Stomach (tissue), 19 donors: ENCODE data around the gene TSPAN14. TPM values are rescaled to one million over a fixed set of nuclear protein-coding genes. Genes with fewer than 3 reads are reported as not detected.

Experiments
- DNase-seq, 2 donors: peaks; one replicate each; pipeline versions ENCODE4 v3.0.0 to v3.0.0-alpha.2; 2013 to 2019
- H3K27ac ChIP-seq, 5 donors: fragments of 200-600 bp in 4 of 5; sonication (generic) in 4 of 5; one replicate each; pipeline ENCODE4 v1.5.1; 2013 to 2019; ENCODE audit warnings: mild to moderate bottlenecking in 1 of 5, moderate library complexity in 1 of 5
- H3K27me3 ChIP-seq, 3 donors: fragments of 200-600 bp; sonication (generic); one replicate each; pipeline ENCODE4 v1.5.1; 2017 to 2019; ENCODE audit warnings: mixed run types in 1 of 3
- H3K36me3 ChIP-seq, 4 donors: fragments of 200-600 bp; sonication (generic); 1 replicate in 3 of 4; 2 replicates in 1 of 4; pipeline ENCODE4 v1.5.1; 2016 to 2019
- H3K4me1 ChIP-seq, 4 donors: fragments of 200-600 bp; sonication (generic); one replicate each; pipeline ENCODE4 v1.5.1; 2016 to 2019
- H3K4me3 ChIP-seq, 4 donors: fragments of 200-600 bp; sonication (generic) in 3 of 4; one replicate each; pipeline ENCODE4 v1.5.1; 2016 to 2019; ENCODE audit warnings: mild to moderate bottlenecking in 1 of 4
- H3K9me3 ChIP-seq, 4 donors: fragments of 200-600 bp; sonication (generic); one replicate each; pipeline ENCODE4 v1.5.1; 2016 to 2019
- EP300 ChIP-seq: sonication (generic); formaldehyde crosslinking; IDR thresholded peaks from one replicate; pipeline ENCODE4 v1.6.1; 2017; ENCODE audit warnings: antibody characterized with exemption
- POLR2A ChIP-seq, 4 donors: fragments of 450-650 bp; IDR thresholded peaks; one replicate each; pipeline ENCODE4 v1.6.1; 2016; ENCODE audit warnings: antibody characterized with exemption in 4 of 4, control low read depth in 2 of 4, mild to moderate bottlenecking in 1 of 4, moderate library complexity in 1 of 4
- POLR2AphosphoS5 ChIP-seq, 3 donors: sonication (generic); formaldehyde crosslinking; IDR thresholded peaks; one replicate each; pipeline ENCODE4 v1.6.1; 2016; ENCODE audit warnings: antibody characterized with exemption in 3 of 3
- WGBS, 5 donors: extraction: QIAGEN DNeasy Blood & Tissue Kit in 3 of 5; methylation state at CpG; one replicate each; pipeline versions ENCODE4 v1.1.5 to v1.1.7; 2013 to 2018; 5-methylcytosine and 5-hydroxymethylcytosine counted together
- intact Hi-C: fragments of 100-400 bp; cut with DNase I; formaldehyde crosslinking; loops from one replicate; pipeline ENCODE4 v1.15.1; 2023; ENCODE audit warnings: low total_unique reads
- long read RNA-seq, 10 donors: transcript quantifications; one replicate each; lab custom pipeline, GENCODE V29; 2026
- polyA plus RNA-seq, 3 donors: library from polyadenylated mRNA; stranded (reverse); fragments of 200-250 nt; gene quantifications; one replicate each; pipeline ENCODE4 v1.2.3, GENCODE V29; 2013
- total RNA-seq, 5 donors: library from RNA; depleted of rRNA; stranded (reverse); fragments of >200 nt; gene quantifications; one replicate each; pipeline versions ENCODE4 v1.1.0 to v1.2.3, GENCODE V29; 2014 to 2016
- TF ChIP-seq, protein P1 (sequence below), 7 experiments: fragments of 450-650 bp in 4 of 7; fragments of 200-600 bp in 3 of 7; sonication (generic) in 3 of 7; IDR thresholded peaks; one replicate each; pipeline ENCODE4 v1.5.1; 2016 to 2019; ENCODE audit warnings: antibody characterized with exemption in 7 of 7, control low read depth in 2 of 7, mild to moderate bottlenecking in 1 of 7
- donor health status: healthy with polysubstance abuse.
- donor health status: Bipolar disorder and iron deficiency.
- donor health status: healthy.

Gene TSPAN14, protein sequence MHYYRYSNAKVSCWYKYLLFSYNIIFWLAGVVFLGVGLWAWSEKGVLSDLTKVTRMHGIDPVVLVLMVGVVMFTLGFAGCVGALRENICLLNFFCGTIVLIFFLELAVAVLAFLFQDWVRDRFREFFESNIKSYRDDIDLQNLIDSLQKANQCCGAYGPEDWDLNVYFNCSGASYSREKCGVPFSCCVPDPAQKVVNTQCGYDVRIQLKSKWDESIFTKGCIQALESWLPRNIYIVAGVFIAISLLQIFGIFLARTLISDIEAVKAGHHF
- 10 to 100 TPM; 24.4 to 82.6 (median 42.9) TPM for total RNA-seq
- polyA plus RNA-seq = 10 to 100 TPM in 2 of 3 donors, 1 to 10 TPM in 1; 7.0 to 21.5 (median 13.7) TPM
- long read RNA-seq, donor 1, full-length matches to known transcripts = 1 of 1 reads
- long read RNA-seq, donor 1, partial matches to known transcripts = 0 of 1 reads
- long read RNA-seq, donor 1, other reads (novel, unspliced or antisense) = 0 of 1 reads
- long read RNA-seq, donor 2, full-length matches to known transcripts = 9 of 9 reads
- long read RNA-seq, donor 2, partial matches to known transcripts = 0 of 9 reads
- long read RNA-seq, donor 2, other reads (novel, unspliced or antisense) = 0 of 9 reads
- long read RNA-seq, donor 3, full-length matches to known transcripts = 1 of 1 reads
- long read RNA-seq, donor 3, partial matches to known transcripts = 0 of 1 reads
- long read RNA-seq, donor 3, other reads (novel, unspliced or antisense) = 0 of 1 reads
- long read RNA-seq, donor 4 = 0 reads
- long read RNA-seq, donor 5, full-length matches to known transcripts = 9 of 9 reads
- long read RNA-seq, donor 5, partial matches to known transcripts = 0 of 9 reads
- long read RNA-seq, donor 5, other reads (novel, unspliced or antisense) = 0 of 9 reads
- long read RNA-seq, donor 6, full-length matches to known transcripts = 13 of 106 reads
- long read RNA-seq, donor 6, partial matches to known transcripts = 93 of 106 reads
- long read RNA-seq, donor 6, other reads (novel, unspliced or antisense) = 0 of 106 reads
- long read RNA-seq, donor 7, full-length matches to known transcripts = 7 of 7 reads
- long read RNA-seq, donor 7, partial matches to known transcripts = 0 of 7 reads
- long read RNA-seq, donor 7, other reads (novel, unspliced or antisense) = 0 of 7 reads
- long read RNA-seq, donor 8, full-length matches to known transcripts = 4 of 9 reads
- long read RNA-seq, donor 8, partial matches to known transcripts = 5 of 9 reads
- long read RNA-seq, donor 8, other reads (novel, unspliced or antisense) = 0 of 9 reads
- long read RNA-seq, donor 9, full-length matches to known transcripts = 3 of 32 reads
- long read RNA-seq, donor 9, partial matches to known transcripts = 29 of 32 reads
- long read RNA-seq, donor 9, other reads (novel, unspliced or antisense) = 0 of 32 reads
- long read RNA-seq, donor 10, full-length matches to known transcripts = 2 of 2 reads
- long read RNA-seq, donor 10, partial matches to known transcripts = 0 of 2 reads
- long read RNA-seq, donor 10, other reads (novel, unspliced or antisense) = 0 of 2 reads

GRCh38 chr10:80453842-80454512, at the start of gene TSPAN14:
TSPAN14 (plus strand) TSS chr10:80454310; CDS start chr10:80489234, 34,924 bp downstream.
- H3K36me3 ChIP-seq = no peaks in the 10 kb centered on the region
- intact Hi-C loops = no loop called here
- WGBS, 5 donors = 0 to 1% (median 0%) methylated on average over 27 to 96 of the region's 97 CpGs
- TF ChIP-seq POLR2A (IDR thresholded peaks at IDR 0.05) (no peak), POLR2AphosphoS5 (IDR thresholded peaks at IDR 0.05) (peak; percentile 36 to 84 (median 65)), EP300 (no peak)
- TF ChIP-seq, protein P1, sequence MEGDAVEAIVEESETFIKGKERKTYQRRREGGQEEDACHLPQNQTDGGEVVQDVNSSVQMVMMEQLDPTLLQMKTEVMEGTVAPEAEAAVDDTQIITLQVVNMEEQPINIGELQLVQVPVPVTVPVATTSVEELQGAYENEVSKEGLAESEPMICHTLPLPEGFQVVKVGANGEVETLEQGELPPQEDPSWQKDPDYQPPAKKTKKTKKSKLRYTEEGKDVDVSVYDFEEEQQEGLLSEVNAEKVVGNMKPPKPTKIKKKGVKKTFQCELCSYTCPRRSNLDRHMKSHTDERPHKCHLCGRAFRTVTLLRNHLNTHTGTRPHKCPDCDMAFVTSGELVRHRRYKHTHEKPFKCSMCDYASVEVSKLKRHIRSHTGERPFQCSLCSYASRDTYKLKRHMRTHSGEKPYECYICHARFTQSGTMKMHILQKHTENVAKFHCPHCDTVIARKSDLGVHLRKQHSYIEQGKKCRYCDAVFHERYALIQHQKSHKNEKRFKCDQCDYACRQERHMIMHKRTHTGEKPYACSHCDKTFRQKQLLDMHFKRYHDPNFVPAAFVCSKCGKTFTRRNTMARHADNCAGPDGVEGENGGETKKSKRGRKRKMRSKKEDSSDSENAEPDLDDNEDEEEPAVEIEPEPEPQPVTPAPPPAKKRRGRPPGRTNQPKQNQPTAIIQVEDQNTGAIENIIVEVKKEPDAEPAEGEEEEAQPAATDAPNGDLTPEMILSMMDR (IDR thresholded peaks at IDR 0.05) = no peak
- H3K9me3 ChIP-seq = no peaks in the 10 kb centered on the region
- H3K27ac ChIP-seq = peak within 1 kb of the TSS; percentile 97 to 99 (median 98)
- peak; percentile 86 to 93 for DNase-seq
- H3K4me1 ChIP-seq = peaks cover 39 to 54% (median 52%) of the 10 kb centered on the region in 4 donors
- H3K4me3 ChIP-seq = peak within 1 kb of the TSS; percentile 83 to 99 (median 90)
- no peaks in the 10 kb centered on the region for H3K27me3 ChIP-seq

- H3K36me3 ChIP-seq = no peaks in the 10 kb centered on the region
- no peak for DNase-seq
- WGBS, 5 donors = 61 to 89% (median 85%) methylated on average over 1 of the region's 1 CpG
- peaks cover 0 to 25% (median 17%) of the 10 kb centered on the region in 4 donors for H3K4me1 ChIP-seq
- peaks cover 0 to 14% (median 0%) of the 10 kb centered on the region in 3 donors for H3K27me3 ChIP-seq
- intact Hi-C loops = no loop called here
- H3K9me3 ChIP-seq = no peaks in the 10 kb centered on the region
- H3K4me3 ChIP-seq = no peak overlapping the region
- TF ChIP-seq EP300 = no peak
- TF ChIP-seq POLR2A (IDR thresholded peaks at IDR 0.05) = no peak
- no peak for TF ChIP-seq POLR2AphosphoS5 (IDR thresholded peaks at IDR 0.05)
- TF ChIP-seq, protein P1 (IDR thresholded peaks at IDR 0.05) = no peak
- no peak overlapping the region for H3K27ac ChIP-seq
These were observed 49.1 kb upstream of the TSPAN14 start for GRCh38 chr10:80405035-80405434.

GRCh38 chr10:80405626-80406025, 48.5 kb upstream of the TSPAN14 start:
- Histone ChIP-seq H3K36me3 (no peaks in the 10 kb centered on the region), H3K4me3 (no peak overlapping the region), H3K27ac (no peak overlapping the region), H3K27me3 (peaks cover 0 to 14% (median 0%) of the 10 kb centered on the region in 3 donors), H3K4me1 (peaks cover 0 to 31% (median 22%) of the 10 kb centered on the region in 4 donors), H3K9me3 (no peaks in the 10 kb centered on the region)
- TF ChIP-seq, protein P1 (IDR thresholded peaks at IDR 0.05) = no peak
- TF ChIP-seq POLR2AphosphoS5 (IDR thresholded peaks at IDR 0.05) (no peak), EP300 (no peak), POLR2A (IDR thresholded peaks at IDR 0.05) (no peak)
- peak in 1 of 2 donors; percentile 28 for DNase-seq
- 69 to 84% (median 81%) methylated on average over 4 of the region's 4 CpGs for WGBS, 5 donors
- intact Hi-C loops = no loop called here
